Natural killer cell (primary cell): ENCODE results near the gene BRD9. TPM values are rescaled to one million over a fixed set of nuclear protein-coding genes. Genes with fewer than 3 reads are reported as not detected.

Experiments used
- ATAC-seq, 3 donors: fragments of 150-1000 bp in 2 of 3; fragments of 200-7000 bp in 1 of 3; cut with Tn5 transposase; 1 replicate in 1 of 3; 2 replicates in 2 of 3; pipeline ENCODE4 v1.10.0; 2021; ENCODE audit warnings: mild to moderate bottlenecking in 2 of 3, moderate library complexity in 2 of 3
- DNase-seq, 2 donors: peaks; one replicate each; pipeline versions ENCODE4 v3.0.0 to v3.0.0-alpha.2; 2013 to 2021; ENCODE audit warnings: mixed read lengths in 1 of 2
- H3K27ac ChIP-seq: one replicate; pipeline ENCODE4 v1.5.1; 2013; ENCODE audit warnings: mild to moderate bottlenecking, low read length
- H3K27me3 ChIP-seq: one replicate; pipeline ENCODE4 v1.6.1; 2013; ENCODE audit warnings: low read length; ENCODE audit not compliant: control insufficient read depth, insufficient read depth
- H3K36me3 ChIP-seq: one replicate; pipeline ENCODE4 v1.6.1; 2013; ENCODE audit warnings: low read length; ENCODE audit not compliant: control insufficient read depth, insufficient read depth
- H3K4me1 ChIP-seq: one replicate; pipeline ENCODE4 v1.6.1; 2013; ENCODE audit warnings: low read length; ENCODE audit not compliant: control insufficient read depth, insufficient read depth
- H3K4me3 ChIP-seq: one replicate; pipeline ENCODE4 v1.5.1; 2013; ENCODE audit warnings: low read length
- H3K9me3 ChIP-seq: one replicate; pipeline ENCODE4 v1.6.1; 2013; ENCODE audit warnings: low read length; ENCODE audit not compliant: control insufficient read depth, insufficient read depth
- H3K27ac Mint-ChIP-seq, 2 donors: one replicate each; pipeline ENCODE4 v1.8.0; 2022; ENCODE audit warnings: mild to moderate bottlenecking in 2 of 2, mixed read lengths in 2 of 2, moderate library complexity in 1 of 2
- H3K27me3 Mint-ChIP-seq, 2 donors: one replicate each; pipeline ENCODE4 v1.8.0; 2022; ENCODE audit warnings: low read depth in 2 of 2, mixed read lengths in 2 of 2
- H3K36me3 Mint-ChIP-seq: one replicate; pipeline ENCODE4 v1.8.0; 2022; ENCODE audit warnings: mixed read lengths
- H3K4me1 Mint-ChIP-seq, 2 donors: one replicate each; pipeline ENCODE4 v1.8.0; 2022; ENCODE audit warnings: mixed read lengths in 2 of 2
- H3K4me3 Mint-ChIP-seq: one replicate; pipeline ENCODE4 v1.8.0; 2022; ENCODE audit warnings: mild to moderate bottlenecking, moderate library complexity, mixed read lengths
- H3K9me3 Mint-ChIP-seq, 2 donors: one replicate each; pipeline ENCODE4 v1.8.0; 2022; ENCODE audit warnings: mixed read lengths in 2 of 2
- CTCF ChIP-seq: fragments of 200-600 bp; IDR thresholded peaks from one replicate; pipeline ENCODE4 v1.8.0; 2022; ENCODE audit warnings: antibody characterized with exemption
- WGBS: methylation state at CpG from one replicate; pipeline ENCODE4 v1.1.7; 2013; ENCODE audit warnings: missing lambda C conversion rate; ENCODE audit not compliant: insufficient coverage; 5-methylcytosine and 5-hydroxymethylcytosine counted together
- intact Hi-C: fragments of 100-400 bp; cut with micrococcal nuclease; formaldehyde crosslinking; loops from one replicate; pipeline ENCODE4 v1.14.2; 2022
- total RNA-seq, 4 donors: library from RNA; stranded (reverse); fragments of 120-200 nt in 1 of 4; gene quantifications; one replicate each; pipeline versions ENCODE4 v1.2.3 to v1.2.4, GENCODE V29; 2013 to 2022

Gene BRD9
- total RNA-seq, 3 donors from 2014 or later (not counting 1 experiment from before 2014, with no cell fraction given), result 59.7 to 80.0 (median 76.0) TPM

GRCh38 chr5:922436-923280 lies 30.1 kb upstream of the BRD9 start:
- intact Hi-C loops, result loop anchor here (1.0 to 10.0 kb wide), 4 partner anchors 218 to 732 kb away; no protein-coding TSS in a partner anchor
- Mint-ChIP-seq H3K36me3 (no peaks in the 10 kb centered on the region), H3K27ac (no peak overlapping the region), H3K9me3 (no peaks in the 10 kb centered on the region), H3K4me1 (peaks cover 0 to 14% of the 10 kb centered on the region in 2 donors), H3K4me3 (no peak overlapping the region), H3K27me3 (peaks cover 22 to 27% of the 10 kb centered on the region in 2 donors)
- 95% methylated on average over 17 of the region's 17 CpGs for WGBS
- ATAC-seq, result no peak
- Histone ChIP-seq H3K4me1 (peaks cover 7% of the 10 kb centered on the region), H3K27ac (no peak overlapping the region), H3K36me3 (no peaks in the 10 kb centered on the region), H3K4me3 (no peak overlapping the region), H3K27me3 (peaks cover 7% of the 10 kb centered on the region), H3K9me3 (no peaks in the 10 kb centered on the region)
- no peak for DNase-seq
- TF ChIP-seq CTCF, result no peak

DNA sequence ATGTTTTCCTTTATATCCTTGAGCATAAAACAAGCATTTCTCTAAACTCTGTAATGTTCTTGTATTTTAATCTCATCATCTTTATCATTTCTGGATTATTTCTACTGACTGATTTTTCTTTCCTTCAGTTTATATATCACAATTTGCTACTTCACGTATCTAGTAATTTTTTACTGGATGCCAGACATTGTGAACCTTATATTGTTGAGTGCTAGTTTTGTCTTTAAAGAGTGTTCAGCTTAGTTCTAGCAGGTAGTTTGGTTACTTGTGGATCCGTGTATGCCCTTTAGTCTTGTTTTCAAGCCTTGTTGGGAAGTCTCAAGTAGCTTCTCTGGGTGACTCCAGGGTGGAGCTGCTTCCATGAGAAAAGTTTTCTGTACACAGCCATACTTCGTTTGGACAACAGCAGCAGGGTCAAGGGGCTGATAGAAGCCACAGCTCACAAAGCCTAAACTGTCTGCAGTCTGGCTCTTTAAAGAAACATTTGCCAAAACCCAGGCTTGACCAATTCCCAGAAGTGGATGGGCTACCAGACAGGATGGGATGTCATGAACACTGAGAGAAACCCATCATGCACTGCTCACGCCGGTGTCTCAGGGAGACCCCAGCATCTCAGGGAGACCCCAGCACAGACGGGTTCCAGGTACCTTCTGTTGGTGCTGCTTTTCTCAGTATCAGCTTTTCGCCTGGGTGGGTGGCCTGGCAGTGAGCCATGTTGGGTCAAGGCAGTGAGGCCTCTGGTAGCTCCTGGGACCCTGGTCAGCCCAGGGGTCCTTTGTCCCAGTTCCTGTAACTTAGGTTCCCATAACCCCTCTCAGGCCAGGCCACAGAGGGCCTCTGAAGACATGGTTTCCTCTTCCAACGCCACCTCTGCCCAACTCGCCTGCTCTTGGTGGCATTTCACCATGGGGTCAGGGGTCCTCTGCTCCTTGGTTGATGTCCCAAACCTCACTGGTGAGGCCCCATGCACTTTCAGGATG lies 29.1 kb upstream of the BRD9 start:
- H3K4me1 Mint-ChIP-seq, result peaks cover 0 to 14% of the 10 kb centered on the region in 2 donors
- no peak for ATAC-seq
- H3K27ac Mint-ChIP-seq, result no peak overlapping the region

GRCh38 chr5:920321-920720 lies 27.7 kb upstream of the BRD9 start:
- Mint-ChIP-seq H3K4me1 (peaks cover 0 to 6% of the 10 kb centered on the region in 2 donors), H3K27ac (no peak overlapping the region)

More for the DNA sequence above, 29.1 kb upstream of the BRD9 start:
- 92% methylated on average over 8 of the region's 9 CpGs for WGBS
- no peaks in the 10 kb centered on the region for H3K9me3 Mint-ChIP-seq
- H3K27ac ChIP-seq, result no peak overlapping the region
- H3K4me1 ChIP-seq, result peaks cover 3% of the 10 kb centered on the region
- peaks cover 18 to 26% of the 10 kb centered on the region in 2 donors for H3K27me3 Mint-ChIP-seq
- no peak overlapping the region for H3K4me3 Mint-ChIP-seq
- H3K9me3 ChIP-seq, result no peaks in the 10 kb centered on the region
- intact Hi-C loops, result loop anchor here (10.0 kb wide), 1 partner anchor 733 kb away; no protein-coding TSS in a partner anchor
- no peaks in the 10 kb centered on the region for H3K36me3 ChIP-seq
- DNase-seq, result no peak
- H3K4me3 ChIP-seq, result no peak overlapping the region
- no peaks in the 10 kb centered on the region for H3K36me3 Mint-ChIP-seq
- H3K27me3 ChIP-seq, result peaks cover 5% of the 10 kb centered on the region
- TF ChIP-seq CTCF, result no peak

More at GRCh38 chr5:920321-920720, 27.7 kb upstream of the BRD9 start:
- H3K36me3 ChIP-seq, result no peaks in the 10 kb centered on the region
- ATAC-seq (no peak), DNase-seq (no peak)
- no peaks in the 10 kb centered on the region for H3K9me3 Mint-ChIP-seq
- H3K27ac ChIP-seq, result no peak overlapping the region
- no peaks in the 10 kb centered on the region for H3K36me3 Mint-ChIP-seq
- H3K4me3 ChIP-seq, result no peak overlapping the region
- no peak overlapping the region for H3K4me3 Mint-ChIP-seq
- H3K9me3 ChIP-seq, result no peaks in the 10 kb centered on the region
- peaks cover 4 to 14% of the 10 kb centered on the region in 2 donors for H3K27me3 Mint-ChIP-seq
- no peaks in the 10 kb centered on the region for H3K4me1 ChIP-seq
- intact Hi-C loops, result loop anchor here (10.0 kb wide), 1 partner anchor 734 kb away; no protein-coding TSS in a partner anchor
- 96% methylated on average over 7 of the region's 7 CpGs for WGBS
- no peak for TF ChIP-seq CTCF
- no peaks in the 10 kb centered on the region for H3K27me3 ChIP-seq
